ENCODE data around the gene ABCD1. TPM values are rescaled to one million over a fixed set of nuclear protein-coding genes. Genes with fewer than 3 reads are reported as not detected.

The ABCD1 gene
- total and polyA plus RNA-seq, 4 donors: 5.7 to 19.7 (median 10.3) TPM

GRCh38 chrX:153726286-153727122 lies 1.8 kb downstream of the ABCD1 start:
- ATAC-seq (ENCODE audit: insufficient read depth, low FRiP score) (peak; percentile 17), DNase-seq (peak; percentile 36 to 52 (median 37))
- H3K9me3 ChIP-seq (ENCODE audit: control insufficient read depth in 4 of 4, insufficient read depth in 3 of 4, low read length in 3 of 4): peaks cover 0 to 17% (median 2%) of the 10 kb centered on the region in 4 donors
- 4 to 43% methylated on average over 7 to 35 of the region's 35 CpGs for WGBS, 2 donors
- H3K4me1 ChIP-seq (ENCODE audit: control insufficient read depth in 5 of 5, insufficient read depth in 5 of 5, low read length in 5 of 5): peaks cover 6 to 32% (median 12%) of the 10 kb centered on the region in 5 donors
- H3K4me3 ChIP-seq: peak overlapping the region; percentile 5
- H3K27ac ChIP-seq (ENCODE audit: low read depth in 1 of 2, low read length in 1 of 2): peak overlapping the region; percentile 82 to 87
- no peak for TF ChIP-seq CTCF (IDR thresholded peaks at IDR 0.05; ENCODE audit: control extremely low read depth, extremely low read depth)
- no peak overlapping the region for H3K9ac ChIP-seq (ENCODE audit: insufficient read depth in 1 of 2, low read length in 2 of 2)
- no peaks in the 10 kb centered on the region for H3K36me3 ChIP-seq (ENCODE audit: control insufficient read depth in 4 of 4, insufficient read depth in 4 of 4, low read length in 4 of 4)
- H3K27me3 ChIP-seq (ENCODE audit: control insufficient read depth in 3 of 3, insufficient read depth in 3 of 3, low read length in 2 of 3): no peaks in the 10 kb centered on the region

- H3K36me3 ChIP-seq (ENCODE audit: control insufficient read depth in 4 of 4, insufficient read depth in 4 of 4, low read length in 4 of 4): no peaks in the 10 kb centered on the region
- 16 to 52% methylated on average over 14 to 23 of the region's 23 CpGs for WGBS, 2 donors
- no peak overlapping the region for H3K4me3 ChIP-seq
- no peak for TF ChIP-seq CTCF (IDR thresholded peaks at IDR 0.05; ENCODE audit: control extremely low read depth, extremely low read depth)
- peaks cover 0 to 23% (median 7%) of the 10 kb centered on the region in 4 donors for H3K9me3 ChIP-seq (ENCODE audit: control insufficient read depth in 4 of 4, insufficient read depth in 3 of 4, low read length in 3 of 4)
- DNase-seq (peak in 2 of 3 donors; percentile 11 to 34), ATAC-seq (ENCODE audit: insufficient read depth, low FRiP score) (no peak)
- H3K27ac ChIP-seq (ENCODE audit: low read depth in 1 of 2, low read length in 1 of 2): peak overlapping the region; percentile 82 to 87
- peaks cover 6 to 32% (median 12%) of the 10 kb centered on the region in 5 donors for H3K4me1 ChIP-seq (ENCODE audit: control insufficient read depth in 5 of 5, insufficient read depth in 5 of 5, low read length in 5 of 5)
- H3K9ac ChIP-seq (ENCODE audit: insufficient read depth in 1 of 2, low read length in 2 of 2): no peak overlapping the region
- no peaks in the 10 kb centered on the region for H3K27me3 ChIP-seq (ENCODE audit: control insufficient read depth in 3 of 3, insufficient read depth in 3 of 3, low read length in 2 of 3)
These were observed 2.7 kb downstream of the ABCD1 start for GRCh38 chrX:153727123-153727931.

GRCh38 chrX:153728095-153728494 lies 3.4 kb downstream of the ABCD1 start:
- no peak overlapping the region for H3K9ac ChIP-seq (ENCODE audit: insufficient read depth in 1 of 2, low read length in 2 of 2)

More at GRCh38 chrX:153728095-153728494, 3.4 kb downstream of the ABCD1 start:
- no peak for DNase-seq
- H3K9me3 ChIP-seq (ENCODE audit: control insufficient read depth in 4 of 4, insufficient read depth in 3 of 4, low read length in 3 of 4): peaks cover 0 to 27% (median 7%) of the 10 kb centered on the region in 4 donors
- H3K27ac ChIP-seq (ENCODE audit: low read depth in 1 of 2, low read length in 1 of 2): peak overlapping the region in 1 of 2 donors; percentile 82
- ATAC-seq (ENCODE audit: insufficient read depth, low FRiP score): no peak
- peaks cover 4 to 25% (median 12%) of the 10 kb centered on the region in 5 donors for H3K4me1 ChIP-seq (ENCODE audit: control insufficient read depth in 5 of 5, insufficient read depth in 5 of 5, low read length in 5 of 5)
- no peaks in the 10 kb centered on the region for H3K36me3 ChIP-seq (ENCODE audit: control insufficient read depth in 4 of 4, insufficient read depth in 4 of 4, low read length in 4 of 4)
- 83 to 95% methylated on average over 5 to 6 of the region's 6 CpGs for WGBS, 2 donors
- no peaks in the 10 kb centered on the region for H3K27me3 ChIP-seq (ENCODE audit: control insufficient read depth in 3 of 3, insufficient read depth in 3 of 3, low read length in 2 of 3)
- TF ChIP-seq CTCF (IDR thresholded peaks at IDR 0.05; ENCODE audit: control extremely low read depth, extremely low read depth): no peak
- no peak overlapping the region for H3K4me3 ChIP-seq

All from lung (tissue), 12 donors.